ENCODE results near the gene KBTBD4. TPM values are rescaled to one million over a fixed set of nuclear protein-coding genes. Genes with fewer than 3 reads are reported as not detected.

KBTBD4 gene
- total RNA-seq, 1 experiment from 2014 or later: 15.9 TPM

DNA sequence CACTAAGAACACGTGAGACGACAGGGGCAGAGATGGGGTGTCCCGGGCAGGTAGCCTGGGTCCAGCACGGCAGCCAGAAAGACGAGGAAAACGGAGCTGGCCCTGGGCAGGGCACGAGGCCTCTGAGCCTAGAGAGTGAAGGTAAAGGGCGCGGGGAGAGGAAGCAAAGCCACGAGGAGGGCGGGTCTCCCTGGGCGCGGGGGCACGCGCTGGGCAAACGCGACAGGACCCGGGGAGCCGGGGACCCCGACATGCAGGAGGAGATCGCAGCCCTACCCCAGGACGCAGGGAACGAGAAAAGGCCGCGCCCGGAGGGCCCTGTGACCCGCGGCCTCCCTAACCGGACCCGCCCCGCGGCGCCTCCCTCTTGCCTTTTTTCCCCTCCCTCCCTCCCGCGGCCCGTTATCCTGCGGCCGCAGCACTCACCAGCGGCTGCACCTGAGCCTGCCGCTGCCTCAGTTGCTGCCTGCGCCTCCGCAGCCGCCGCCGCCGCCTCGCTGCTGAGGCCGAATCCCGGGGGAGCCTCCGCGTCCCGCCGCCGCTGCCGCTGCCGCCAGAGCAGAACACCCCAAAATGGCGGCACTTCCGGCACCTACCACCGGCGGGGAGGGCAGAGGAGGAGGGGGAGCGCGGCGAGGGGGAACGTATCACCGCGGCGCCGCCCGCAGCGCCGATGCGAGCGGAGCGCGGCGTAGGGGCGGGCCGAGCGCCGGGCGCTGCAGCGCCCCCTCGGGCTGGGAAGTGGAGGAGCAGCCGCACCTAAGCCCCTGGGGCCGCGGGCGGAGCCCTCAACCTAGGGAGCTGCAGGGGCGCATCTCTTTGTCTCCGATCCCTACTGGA, 26.0 kb downstream of the KBTBD4 start, which contains the start of gene CELF1:
Gene CELF1, minus strand, starts transcription at position 567 of the 840 bp plus-strand sequence. CDS start 53,609 bp downstream, outside the sequence.
- peaks cover 3% of the 10 kb centered on the region for H3K23me2 ChIP-seq (ENCODE audit: insufficient read length, low read depth, low read length, poor library complexity, severe bottlenecking)
- no peak within 1 kb of the TSS for H2AFZ ChIP-seq (ENCODE audit: low read length)
- no peak within 1 kb of the TSS for H2BK20ac ChIP-seq (ENCODE audit: low read depth, low read length, poor library complexity, severe bottlenecking)
- peak within 1 kb of the TSS; percentile 53 for H3K18ac ChIP-seq (ENCODE audit: insufficient read length, low read depth, low read length)
- TF ChIP-seq CTCF (conservative IDR thresholded peaks at IDR 0.05): peak; percentile 96
- H3K4me1 ChIP-seq (ENCODE audit: insufficient read depth, low read length): no peaks in the 10 kb centered on the region; the same call in 1 of the 2 replicates
- peak within 1 kb of the TSS; percentile 68 for H3K14ac ChIP-seq (ENCODE audit: insufficient read depth, low read length)
- Mint-ChIP-seq H3K27me3 (ENCODE audit: low read depth) (peaks cover 2% of the 10 kb centered on the region; the same call in 1 of the 2 replicates), H3K9me3 (peaks cover 0 to 3% of the 10 kb centered on the region in 2 experiments; a peak in 1 of 5 replicates), H3K4me3 (peak within 1 kb of the TSS; percentile 99 to 100), H3K27ac (peak within 1 kb of the TSS; percentile 96 to 100 (median 99)), H3K4me1 (peaks cover 25 to 26% of the 10 kb centered on the region in 2 experiments), H3K36me3 (ENCODE audit: insufficient read depth in 1 of 3, low read depth in 3 of 3) (peaks cover 14 to 31% (median 19%) of the 10 kb centered on the region in 3 experiments; a peak in 6 of 7 replicates)
- no peak within 1 kb of the TSS; the same call in 1 of the 2 replicates for H3K4ac ChIP-seq (ENCODE audit: low read depth, low read length)
- peaks cover 40% of the 10 kb centered on the region for H3K79me2 ChIP-seq (ENCODE audit: insufficient read depth, low read length)
- H4K20me1 ChIP-seq (ENCODE audit: control insufficient read depth, insufficient read depth, insufficient read length): no peaks in the 10 kb centered on the region
- no peak within 1 kb of the TSS for H3K56ac ChIP-seq (ENCODE audit: insufficient read length, low read depth, low read length)
- no peak within 1 kb of the TSS for H2AK5ac ChIP-seq (ENCODE audit: insufficient read length, low read length)
- no peak within 1 kb of the TSS for H2BK120ac ChIP-seq (ENCODE audit: low read depth, low read length, poor library complexity, severe bottlenecking)
- no peak within 1 kb of the TSS for H2BK15ac ChIP-seq (ENCODE audit: low read depth, low read length)
- peak within 1 kb of the TSS; percentile 86 for H3K4me2 ChIP-seq (ENCODE audit: insufficient read depth, insufficient read length, low read length)
- H4K91ac ChIP-seq (ENCODE audit: insufficient read length, low read depth, low read length): no peak within 1 kb of the TSS
- H4K8ac ChIP-seq (replicated peaks; ENCODE audit: insufficient read length, low read depth, low read length): no peak within 1 kb of the TSS
- H2BK5ac ChIP-seq (ENCODE audit: insufficient read length, low read length): no peak within 1 kb of the TSS
- no CpG with 5 or more reads among the region's 89 CpGs for WGBS (ENCODE audit: extremely low coverage, insufficient read length, low lambda C conversion rate)
- peak; percentile 92 for DNase-seq
- H3K27ac ChIP-seq (ENCODE audit: insufficient read length, low read depth, low read length): peak within 1 kb of the TSS; percentile 3
- no peaks in the 10 kb centered on the region for H3K27me3 ChIP-seq (ENCODE audit: insufficient read depth, low read length)
- no peaks in the 10 kb centered on the region for H3K79me1 ChIP-seq (ENCODE audit: insufficient read depth, low read depth, low read length, poor library complexity, severe bottlenecking)
- H2BK12ac ChIP-seq (ENCODE audit: insufficient read length, low read depth, low read length): no peak within 1 kb of the TSS
- no peak within 1 kb of the TSS for H3K23ac ChIP-seq (ENCODE audit: insufficient read length, low read depth, low read length)
- no peak within 1 kb of the TSS for H4K5ac ChIP-seq (ENCODE audit: insufficient read length, low read depth, low read length)
- peak within 1 kb of the TSS; percentile 84 for H3K9ac ChIP-seq (ENCODE audit: extremely low read depth, insufficient read length, low read length)
- H3T11ph ChIP-seq (ENCODE audit: low read length): no peak within 1 kb of the TSS
- H3K9me3 ChIP-seq (ENCODE audit: control insufficient read depth, low read depth, low read length): no peaks in the 10 kb centered on the region
